ENCODE data around the gene KRR1. TPM values are rescaled to one million over a fixed set of nuclear protein-coding genes. Genes with fewer than 3 reads are reported as not detected.

KRR1 gene
- total and polyA plus RNA-seq, 2 of the 13 experiments (the other 11 are each of a cell fraction or from before 2014, with no cell fraction given) = 19.3 to 103 TPM

GRCh38 chr12:75511116-75512048 lies at the start of gene KRR1 (continued):
- TF ChIP-seq NR0B2 (CRISPR knock-in tag; IDR thresholded peaks at IDR 0.05) (0 out of 2 replicates have a peak, but pooled peaks have one; percentile 75), KLF15 (CRISPR knock-in tag; IDR thresholded peaks at IDR 0.05; ENCODE audit: borderline replicate concordance) (no peak), TIGD3 (CRISPR knock-in tag; IDR thresholded peaks at IDR 0.05; ENCODE audit: borderline replicate concordance) (no peak), FOXK1 (CRISPR knock-in tag; IDR thresholded peaks at IDR 0.05; ENCODE audit: borderline replicate concordance, low read depth) (peak; percentile 80; the same call in 1 of the 2 replicates), HOXD1 (CRISPR knock-in tag; IDR thresholded peaks at IDR 0.05) (peak; percentile 66; the same call in 1 of the 2 replicates), BRF2 (CRISPR knock-in tag; IDR thresholded peaks at IDR 0.05) (peak; percentile 54; the same call in 1 of the 2 replicates), ZNF768 (CRISPR knock-in tag; IDR thresholded peaks at IDR 0.05) (no peak), HMG20A (CRISPR knock-in tag; IDR thresholded peaks at IDR 0.05; ENCODE audit: borderline replicate concordance) (no peak; the same call in 1 of the 2 replicates), ESRRA (CRISPR knock-in tag; IDR thresholded peaks at IDR 0.05; ENCODE audit: low read depth) (peak; percentile 71; the same call in 1 of the 2 replicates), CAMTA2 (CRISPR knock-in tag; IDR thresholded peaks at IDR 0.05; ENCODE audit: borderline replicate concordance) (no peak), ARNTL (CRISPR knock-in tag; IDR thresholded peaks at IDR 0.05) (peak; percentile 49; the same call in 1 of the 2 replicates), BORCS8-MEF2B (CRISPR knock-in tag; IDR thresholded peaks at IDR 0.05) (peak; percentile 92), ZNF704 (CRISPR knock-in tag; IDR thresholded peaks at IDR 0.05; ENCODE audit: borderline replicate concordance) (peak; percentile 80; the same call in 1 of the 2 replicates), TRIM22 (IDR thresholded peaks at IDR 0.05) (no peak), MTF2 (CRISPR knock-in tag; IDR thresholded peaks at IDR 0.05; ENCODE audit: borderline replicate concordance) (no peak), SMC3 (IDR thresholded peaks at IDR 0.05; ENCODE audit: low read length) (peak; percentile 10; the same call in 1 of the 2 replicates), ZNF570 (CRISPR knock-in tag; IDR thresholded peaks at IDR 0.05; ENCODE audit: borderline replicate concordance) (no peak), ZNF205 (CRISPR knock-in tag; IDR thresholded peaks at IDR 0.05) (peak; percentile 86), ATF1 (CRISPR knock-in tag; IDR thresholded peaks at IDR 0.05) (peak; percentile 90), ZNF552 (CRISPR knock-in tag; IDR thresholded peaks at IDR 0.05; ENCODE audit: borderline replicate concordance) (no peak; the same call in 1 of the 2 replicates), ZNF160 (CRISPR knock-in tag; IDR thresholded peaks at IDR 0.05) (peak; percentile 79; the same call in 1 of the 2 replicates), ARNT (IDR thresholded peaks at IDR 0.05) (no peak), TOPORS (CRISPR knock-in tag; IDR thresholded peaks at IDR 0.05) (peak; percentile 82), NR3C1 (CRISPR knock-in tag; IDR thresholded peaks at IDR 0.05) (no peak), ZNF598 (CRISPR knock-in tag; IDR thresholded peaks at IDR 0.05; ENCODE audit: borderline replicate concordance) (peak; percentile 88)
